ENCODE measurements around the gene ERC1.
"Not testable (repeated sequence)": the region's sequence is repeated elsewhere in the genome, so short reads cannot be mapped to it uniquely, and the experiment has no call there.

The ERC1 gene

GRCh38 chr12:1138691-1139090 lies 147.7 kb downstream of the ERC1 start:
- no peak for TF ChIP-seq POLR2A (IDR thresholded peaks at IDR 0.05; ENCODE audit: extremely low read depth, insufficient read length)
- no peak for TF ChIP-seq MYC (IDR thresholded peaks at IDR 0.05; ENCODE audit: low read depth, low read length)
- no peak for TF ChIP-seq CTCF (IDR thresholded peaks at IDR 0.05; ENCODE audit: low read depth, low read length)
- TF ChIP-seq MAX (IDR thresholded peaks at IDR 0.05; ENCODE audit: low read depth, low read length): no peak
- no peak for DNase-seq (ENCODE audit: low read depth)
- H3K4me3 ChIP-seq (ENCODE audit: low read depth, low read length): no peak overlapping the region

GRCh38 chr12:1146758-1147157 lies 155.7 kb downstream of the ERC1 start:
- H3K4me3 ChIP-seq (ENCODE audit: low read depth, low read length); DNase-seq (ENCODE audit: low read depth): not testable (repeated sequence)

GRCh38 chr12:1147821-1148220 lies 156.8 kb downstream of the ERC1 start:
- no peak overlapping the region for H3K4me3 ChIP-seq (ENCODE audit: low read depth, low read length)
- no peak for TF ChIP-seq MYC (IDR thresholded peaks at IDR 0.05; ENCODE audit: low read depth, low read length)
- no peak for DNase-seq (ENCODE audit: low read depth)

GRCh38 chr12:1157046-1157445 lies 166.0 kb downstream of the ERC1 start:
- no peak for DNase-seq (ENCODE audit: low read depth)
- TF ChIP-seq CTCF (IDR thresholded peaks at IDR 0.05; ENCODE audit: low read depth, low read length): no peak
- TF ChIP-seq MYC (IDR thresholded peaks at IDR 0.05; ENCODE audit: low read depth, low read length): no peak
- TF ChIP-seq MAX (IDR thresholded peaks at IDR 0.05; ENCODE audit: low read depth, low read length): no peak
- no peak for TF ChIP-seq POLR2A (IDR thresholded peaks at IDR 0.05; ENCODE audit: extremely low read depth, insufficient read length)
- no peak overlapping the region for H3K4me3 ChIP-seq (ENCODE audit: low read depth, low read length)

- TF ChIP-seq MYC (IDR thresholded peaks at IDR 0.05; ENCODE audit: low read depth, low read length) (no peak), CTCF (IDR thresholded peaks at IDR 0.05; ENCODE audit: low read depth, low read length) (no peak), MAX (IDR thresholded peaks at IDR 0.05; ENCODE audit: low read depth, low read length) (no peak), POLR2A (IDR thresholded peaks at IDR 0.05; ENCODE audit: extremely low read depth, insufficient read length) (no peak)
- no peak overlapping the region for H3K4me3 ChIP-seq (ENCODE audit: low read depth, low read length)
- peak; percentile 22 for DNase-seq (ENCODE audit: low read depth)
Measured at GRCh38 chr12:1161197-1161596, 170.2 kb downstream of the ERC1 start.

- H3K4me3 ChIP-seq (ENCODE audit: low read depth, low read length): no peak overlapping the region
- TF ChIP-seq MAX (IDR thresholded peaks at IDR 0.05; ENCODE audit: low read depth, low read length): no peak
- TF ChIP-seq POLR2A (IDR thresholded peaks at IDR 0.05; ENCODE audit: extremely low read depth, insufficient read length): no peak
- no peak for TF ChIP-seq CTCF (IDR thresholded peaks at IDR 0.05; ENCODE audit: low read depth, low read length)
- TF ChIP-seq MYC (IDR thresholded peaks at IDR 0.05; ENCODE audit: low read depth, low read length): no peak
- DNase-seq (ENCODE audit: low read depth): no peak
Measured at GRCh38 chr12:1162081-1162760, 171.2 kb downstream of the ERC1 start.

- TF ChIP-seq POLR2A (IDR thresholded peaks at IDR 0.05; ENCODE audit: extremely low read depth, insufficient read length) (no peak), MYC (IDR thresholded peaks at IDR 0.05; ENCODE audit: low read depth, low read length) (no peak), MAX (IDR thresholded peaks at IDR 0.05; ENCODE audit: low read depth, low read length) (no peak), CTCF (IDR thresholded peaks at IDR 0.05; ENCODE audit: low read depth, low read length) (no peak)
- no peak overlapping the region for H3K4me3 ChIP-seq (ENCODE audit: low read depth, low read length)
- no peak for DNase-seq (ENCODE audit: low read depth)
Measured at GRCh38 chr12:1167784-1168183, 176.8 kb downstream of the ERC1 start.

All from NB4 (cell line).